Measurements from ENCODE around the gene DDAH2. TPM values are rescaled to one million over a fixed set of nuclear protein-coding genes. Genes with fewer than 3 reads are reported as not detected.
A peak's percentile ranks its signal among the peaks of the same experiment; 100 is the strongest.
"Not testable (repeated sequence)": the region's sequence is repeated elsewhere in the genome, so short reads cannot be mapped to it uniquely, and the experiment has no call there.

Gene DDAH2
- total RNA-seq, 4 donors from 2014 or later: 78.3 to 148 (median 107) TPM

GRCh38 chr6:31713465-31713864 lies 15.6 kb downstream of the DDAH2 start:
- DNase-seq: no peak
- WGBS, 2 donors (ENCODE audit: low coverage in 1 of 2): 62 to 63% methylated on average over 2 to 4 of the region's 4 CpGs
- in situ Hi-C loops (cut with MboI; ENCODE audit: low pct_ligation_motif_present in 1 of 4, low pct_unique_long_range_greater_than_20kb in 1 of 4, low sequenced_read_pairs in 3 of 4): no loop called here
- Histone ChIP-seq H3K27me3 (no peaks in the 10 kb centered on the region), H3K4me1 (peaks cover 0 to 37% (median 24%) of the 10 kb centered on the region in 4 donors), H3K27ac (peak overlapping the region; percentile 38 to 64 (median 48)), H3K9me3 (no peaks in the 10 kb centered on the region), H3K36me3 (no peaks in the 10 kb centered on the region), H3K4me3 (no peak overlapping the region)
- TF ChIP-seq POLR2A (IDR thresholded peaks at IDR 0.05) (no peak), EP300 (IDR thresholded peaks at IDR 0.05; ENCODE audit: low read depth) (no peak), POLR2AphosphoS5 (IDR thresholded peaks at IDR 0.05) (no peak)
- intact Hi-C loops (cut with DNase I; ENCODE audit: low total_unique reads): no loop called here

- no peaks in the 10 kb centered on the region for H3K9me3 ChIP-seq
- peak in 1 of 5 experiments; percentile 39 for TF ChIP-seq CTCF (IDR thresholded peaks at IDR 0.05)
- TF ChIP-seq EP300 (IDR thresholded peaks at IDR 0.05; ENCODE audit: low read depth): no peak
- 85% methylated on average over 8 of the region's 8 CpGs; no CpG with 5 or more reads in 1 of the 2 donors for WGBS, 2 donors (ENCODE audit: low coverage in 1 of 2)
- intact Hi-C loops (cut with DNase I; ENCODE audit: low total_unique reads): no loop called here
- H3K27me3 ChIP-seq: no peaks in the 10 kb centered on the region
- in situ Hi-C loops (cut with MboI; ENCODE audit: low pct_ligation_motif_present in 1 of 4, low pct_unique_long_range_greater_than_20kb in 1 of 4, low sequenced_read_pairs in 3 of 4): no loop called here
- no peak overlapping the region for H3K4me3 ChIP-seq
- H3K27ac ChIP-seq: no peak overlapping the region
- H3K36me3 ChIP-seq: no peaks in the 10 kb centered on the region
- H3K4me1 ChIP-seq: peaks cover 0 to 28% (median 15%) of the 10 kb centered on the region in 4 donors
- DNase-seq: peak; percentile 45
These were observed 16.8 kb downstream of the DDAH2 start for GRCh38 chr6:31712296-31712695.

GRCh38 chr6:31711233-31711632 lies 17.9 kb downstream of the DDAH2 start:
- intact Hi-C loops (cut with DNase I; ENCODE audit: low total_unique reads): no loop called here
- in situ Hi-C loops (cut with MboI; ENCODE audit: low pct_ligation_motif_present in 1 of 4, low pct_unique_long_range_greater_than_20kb in 1 of 4, low sequenced_read_pairs in 3 of 4): no loop called here
- no peaks in the 10 kb centered on the region for H3K36me3 ChIP-seq
- peak overlapping the region in 2 of 4 donors; percentile 19 to 21 for H3K27ac ChIP-seq
- H3K4me3 ChIP-seq: no peak overlapping the region
- no peaks in the 10 kb centered on the region for H3K27me3 ChIP-seq
- WGBS, 2 donors (ENCODE audit: low coverage in 1 of 2): 34% methylated on average over 8 of the region's 8 CpGs; no CpG with 5 or more reads in 1 of the 2 donors
- peak; percentile 53 for DNase-seq
- H3K4me1 ChIP-seq: peaks cover 0 to 28% (median 15%) of the 10 kb centered on the region in 4 donors
- H3K9me3 ChIP-seq: no peaks in the 10 kb centered on the region
- TF ChIP-seq POLR2AphosphoS5 (IDR thresholded peaks at IDR 0.05): peak in 1 of 3 donors; percentile 43
- no peak for TF ChIP-seq CTCF (IDR thresholded peaks at IDR 0.05)

- Histone ChIP-seq H3K4me1 (peaks cover 0 to 28% (median 15%) of the 10 kb centered on the region in 4 donors), H3K9me3 (no peaks in the 10 kb centered on the region), H3K27ac (peak overlapping the region in 2 of 4 donors; percentile 19 to 21), H3K27me3 (no peaks in the 10 kb centered on the region), H3K36me3 (no peaks in the 10 kb centered on the region), H3K4me3 (no peak overlapping the region)
- intact Hi-C loops (cut with DNase I; ENCODE audit: low total_unique reads): no loop called here
- 76 to 78% methylated on average over 1 to 5 of the region's 5 CpGs for WGBS, 2 donors (ENCODE audit: low coverage in 1 of 2)
- no peak for DNase-seq
- in situ Hi-C loops (cut with MboI; ENCODE audit: low pct_ligation_motif_present in 1 of 4, low pct_unique_long_range_greater_than_20kb in 1 of 4, low sequenced_read_pairs in 3 of 4): no loop called here
- no peak for TF ChIP-seq EP300 (IDR thresholded peaks at IDR 0.05; ENCODE audit: low read depth)
- no peak for TF ChIP-seq POLR2AphosphoS5 (IDR thresholded peaks at IDR 0.05)
- TF ChIP-seq POLR2A (IDR thresholded peaks at IDR 0.05): no peak
These were observed 18.4 kb downstream of the DDAH2 start for GRCh38 chr6:31710523-31711219.

GRCh38 chr6:31709157-31709556 lies 19.9 kb downstream of the DDAH2 start:
- H3K36me3 ChIP-seq; DNase-seq; intact Hi-C loops (cut with DNase I; ENCODE audit: low total_unique reads); H3K27ac ChIP-seq; H3K27me3 ChIP-seq; H3K4me3 ChIP-seq; in situ Hi-C loops (cut with MboI; ENCODE audit: low pct_ligation_motif_present in 1 of 4, low pct_unique_long_range_greater_than_20kb in 1 of 4, low sequenced_read_pairs in 3 of 4); H3K9me3 ChIP-seq: not testable (repeated sequence)
- 90 to 95% methylated on average over 7 to 11 of the region's 11 CpGs for WGBS, 2 donors (ENCODE audit: low coverage in 1 of 2)
- peaks cover 0 to 16% (median 12%) of the 10 kb centered on the region in 4 donors for H3K4me1 ChIP-seq

All from transverse colon (tissue), 4 donors.